Caco-2 (cell line): ENCODE data around the gene FBXO47. TPM values are rescaled to one million over a fixed set of nuclear protein-coding genes. Genes with fewer than 3 reads are reported as not detected.

Experiments
- BruUV-seq: library from RNA; stranded (reverse); fragments of 400-500 nt; replicated peaks from 2 replicates; lab custom pipeline; 2021; lab: Mats Ljungman, UMichigan
- CTCF ChIA-PET: fragments of 300-600 bp; sonication (Branson Sonifier 250); formaldehyde crosslinking; loops from one replicate; lab custom pipeline; 2022; ENCODE audit warnings: antibody characterized with exemption; lab: Charles Lee
- POLR2A ChIA-PET: fragments of 300-600 bp; sonication (Branson Sonifier 250); formaldehyde crosslinking; loops from one replicate; lab custom pipeline; 2022; ENCODE audit warnings: antibody characterized with exemption; lab: Charles Lee
- DNase-seq, 2 experiments: peaks; one replicate each; pipeline versions ENCODE4 v3.0.0 to v3.0.0-alpha.2; 2020 to 2022
- H3K27me3 ChIP-seq: replicated peaks from 2 replicates; pipeline ENCODE4 v1.6.0; 2011; ENCODE audit warnings: low read length; ENCODE audit not compliant: control insufficient read depth, insufficient read depth
- H3K36me3 ChIP-seq: 2 replicates; pipeline ENCODE4 v1.5.1; 2011; ENCODE audit warnings: low read length; ENCODE audit not compliant: control insufficient read depth, insufficient read depth
- H3K4me1 ChIP-seq: fragments of 250-450 bp; sonication (Bioruptor Pico); 2 replicates; pipeline ENCODE4 v1.5.1; 2020; ENCODE audit warnings: mild to moderate bottlenecking
- H3K4me3 ChIP-seq: 2 replicates; pipeline ENCODE4 v1.5.1; 2011; ENCODE audit warnings: low read depth, mild to moderate bottlenecking, control low read depth, low read length
- H3K9me3 ChIP-seq: fragments of 250-450 bp; sonication (Bioruptor Pico); 2 replicates; pipeline ENCODE4 v1.5.1; 2020; ENCODE audit warnings: mild to moderate bottlenecking, moderate library complexity
- H3K27ac Mint-ChIP-seq: one replicate; pipeline ENCODE4 v1.8.0; 2022; ENCODE audit warnings: mixed read lengths; ENCODE audit not compliant: unreplicated experiment
- H3K27me3 Mint-ChIP-seq: one replicate; pipeline ENCODE4 v1.8.0; 2022; ENCODE audit warnings: mixed read lengths; ENCODE audit not compliant: insufficient read depth, unreplicated experiment
- H3K36me3 Mint-ChIP-seq: one replicate; pipeline ENCODE4 v1.8.0; 2022; ENCODE audit warnings: mild to moderate bottlenecking, mixed read lengths; ENCODE audit not compliant: insufficient read depth, unreplicated experiment
- H3K4me1 Mint-ChIP-seq: one replicate; pipeline ENCODE4 v1.8.0; 2022; ENCODE audit warnings: low read depth, mixed read lengths; ENCODE audit not compliant: unreplicated experiment
- H3K4me3 Mint-ChIP-seq: one replicate; pipeline ENCODE4 v1.8.0; 2022; ENCODE audit warnings: mild to moderate bottlenecking, moderate library complexity, mixed read lengths; ENCODE audit not compliant: unreplicated experiment
- H3K9me3 Mint-ChIP-seq: one replicate; pipeline ENCODE4 v1.8.0; 2022; ENCODE audit warnings: mixed read lengths; ENCODE audit not compliant: unreplicated experiment
- intact Hi-C: fragments of 100-400 bp; cut with micrococcal nuclease; formaldehyde crosslinking; loops from one replicate; pipeline ENCODE4 v1.10.0; 2022; ENCODE audit not compliant: unreplicated experiment
- microRNA-seq: library from miRNA; unstranded; fragments of <30 nt; microRNA quantifications from one replicate; pipeline ENCODE4 v1.2.0, GENCODE V29; 2022
- total RNA-seq: library from RNA; stranded (reverse); gene quantifications from 2 replicates; pipeline ENCODE4 v1.2.3, GENCODE V29; 2022
- TF ChIP-seq, protein P1 (sequence below), 2 experiments: fragments of 200-600 bp in 1 of 2; IDR thresholded peaks; 1 replicate in 1 of 2; 2 replicates in 1 of 2; pipeline versions ENCODE4 v1.5.1 to v1.8.0; 2011 to 2022; ENCODE audit warnings: antibody characterized with exemption in 1 of 2, control low read depth in 1 of 2, inconsistent platforms in 1 of 2, low read depth in 1 of 2, low read length in 1 of 2, mild to moderate bottlenecking in 1 of 2, moderate library complexity in 1 of 2; ENCODE audit not compliant: insufficient read depth in 1 of 2, severe bottlenecking in 1 of 2, unreplicated experiment in 1 of 2

The FBXO47 gene
- total RNA-seq, 1 experiment from 2014 or later = not detected

DNA sequence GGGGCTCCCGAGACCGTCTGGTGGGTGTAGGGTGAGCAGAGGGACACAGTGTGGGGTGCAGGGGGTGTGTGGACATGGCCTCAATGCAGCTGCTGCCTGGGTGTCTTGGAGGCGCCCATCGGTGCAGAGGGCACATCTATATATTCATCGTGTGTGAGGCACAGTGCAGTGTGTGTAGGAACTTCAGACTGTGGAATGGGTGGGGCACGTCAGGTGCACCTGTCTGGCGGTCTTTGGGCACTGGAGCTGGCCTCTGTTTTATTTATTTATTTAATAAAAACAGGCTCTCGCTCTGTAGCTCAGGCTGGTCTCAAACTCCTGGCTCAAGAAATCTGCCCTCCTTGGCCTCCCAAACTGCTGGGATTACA lies 80.6 kb downstream of the FBXO47 start:
- H3K9me3 ChIP-seq = no peaks in the 10 kb centered on the region
- H3K4me1 Mint-ChIP-seq = peaks cover 19% of the 10 kb centered on the region
- no peak overlapping the region for H3K27ac Mint-ChIP-seq
- no peaks in the 10 kb centered on the region for H3K27me3 ChIP-seq
- no peaks in the 10 kb centered on the region for H3K9me3 Mint-ChIP-seq
- intact Hi-C loops = no loop called here
- TF ChIP-seq, protein P1, sequence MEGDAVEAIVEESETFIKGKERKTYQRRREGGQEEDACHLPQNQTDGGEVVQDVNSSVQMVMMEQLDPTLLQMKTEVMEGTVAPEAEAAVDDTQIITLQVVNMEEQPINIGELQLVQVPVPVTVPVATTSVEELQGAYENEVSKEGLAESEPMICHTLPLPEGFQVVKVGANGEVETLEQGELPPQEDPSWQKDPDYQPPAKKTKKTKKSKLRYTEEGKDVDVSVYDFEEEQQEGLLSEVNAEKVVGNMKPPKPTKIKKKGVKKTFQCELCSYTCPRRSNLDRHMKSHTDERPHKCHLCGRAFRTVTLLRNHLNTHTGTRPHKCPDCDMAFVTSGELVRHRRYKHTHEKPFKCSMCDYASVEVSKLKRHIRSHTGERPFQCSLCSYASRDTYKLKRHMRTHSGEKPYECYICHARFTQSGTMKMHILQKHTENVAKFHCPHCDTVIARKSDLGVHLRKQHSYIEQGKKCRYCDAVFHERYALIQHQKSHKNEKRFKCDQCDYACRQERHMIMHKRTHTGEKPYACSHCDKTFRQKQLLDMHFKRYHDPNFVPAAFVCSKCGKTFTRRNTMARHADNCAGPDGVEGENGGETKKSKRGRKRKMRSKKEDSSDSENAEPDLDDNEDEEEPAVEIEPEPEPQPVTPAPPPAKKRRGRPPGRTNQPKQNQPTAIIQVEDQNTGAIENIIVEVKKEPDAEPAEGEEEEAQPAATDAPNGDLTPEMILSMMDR (IDR thresholded peaks at IDR 0.05; ENCODE audit: insufficient read depth in 1 of 2, low read depth in 1 of 2, low read length in 1 of 2, severe bottlenecking in 1 of 2, unreplicated experiment in 1 of 2) = no peak
- no TSS peak for BruUV-seq
- peaks cover 30% of the 10 kb centered on the region for H3K4me1 ChIP-seq
- DNase-seq = no peak
- ChIA-PET CTCF (no interaction called here), POLR2A (interaction anchor here (0.5 to 0.6 kb wide), 2 partner anchors 42 to 86 kb away, joined by 3 to 5 read pairs; no protein-coding TSS in a partner anchor)
- H3K4me3 Mint-ChIP-seq = no peak overlapping the region
- peaks cover 80% of the 10 kb centered on the region for H3K36me3 Mint-ChIP-seq
- H3K27me3 Mint-ChIP-seq = no peaks in the 10 kb centered on the region
- H3K36me3 ChIP-seq = peaks cover 7% of the 10 kb centered on the region
- H3K4me3 ChIP-seq = no peak overlapping the region

Small RNA genes within 50 kb of the gene (microRNA-seq; reads per million reads assigned to microRNA genes)
- gene MIR6779 = not detected

Other genes with a start within 250 kb of the FBXO47 start
- gene CISD3, start 237.1 kb downstream of the FBXO47 start, total RNA-seq = 16.6 and 18.3 TPM in 2 replicates
- 91.3 and 95.1 TPM in 2 replicates for gene PCGF2, start 219.1 kb downstream of the FBXO47 start, total RNA-seq
- gene PSMB3, start 214.7 kb downstream of the FBXO47 start, total RNA-seq = 427 and 465 TPM in 2 replicates
- 39.6 and 42.3 TPM in 2 replicates for gene PIP4K2B, start 167.8 kb downstream of the FBXO47 start, total RNA-seq
- 18.2 and 19.1 TPM in 2 replicates for gene CWC25, start 142.1 kb downstream of the FBXO47 start, total RNA-seq
- gene RPL23, start 113.7 kb downstream of the FBXO47 start, total RNA-seq = 2,216 and 2,327 TPM in 2 replicates
- gene LASP1, start 97.3 kb downstream of the FBXO47 start, total RNA-seq = 137 and 143 TPM in 2 replicates
- 0.14 and 0.44 TPM in 2 replicates for gene PLXDC1, start 184.2 kb upstream of the FBXO47 start, total RNA-seq
- gene ARL5C, start 198.8 kb upstream of the FBXO47 start, total RNA-seq = not detected in 2 replicates
- 6.1 and 7.0 TPM in 2 replicates for gene CACNB1, start 230.3 kb upstream of the FBXO47 start, total RNA-seq
- 1,825 and 2,017 TPM in 2 replicates for gene RPL19, start 232.9 kb upstream of the FBXO47 start, total RNA-seq